NAMALWA (cell line): ENCODE data around the gene DNAAF9.
"Not testable (repeated sequence)": the region's sequence is repeated elsewhere in the genome, so short reads cannot be mapped to it uniquely, and the experiment has no call there.

Experiments used
- DNase-seq: peaks from one replicate; pipeline ENCODE4 v3.0.0-alpha.2; 2015; ENCODE audit warnings: low spot score

Gene DNAAF9

DNA sequence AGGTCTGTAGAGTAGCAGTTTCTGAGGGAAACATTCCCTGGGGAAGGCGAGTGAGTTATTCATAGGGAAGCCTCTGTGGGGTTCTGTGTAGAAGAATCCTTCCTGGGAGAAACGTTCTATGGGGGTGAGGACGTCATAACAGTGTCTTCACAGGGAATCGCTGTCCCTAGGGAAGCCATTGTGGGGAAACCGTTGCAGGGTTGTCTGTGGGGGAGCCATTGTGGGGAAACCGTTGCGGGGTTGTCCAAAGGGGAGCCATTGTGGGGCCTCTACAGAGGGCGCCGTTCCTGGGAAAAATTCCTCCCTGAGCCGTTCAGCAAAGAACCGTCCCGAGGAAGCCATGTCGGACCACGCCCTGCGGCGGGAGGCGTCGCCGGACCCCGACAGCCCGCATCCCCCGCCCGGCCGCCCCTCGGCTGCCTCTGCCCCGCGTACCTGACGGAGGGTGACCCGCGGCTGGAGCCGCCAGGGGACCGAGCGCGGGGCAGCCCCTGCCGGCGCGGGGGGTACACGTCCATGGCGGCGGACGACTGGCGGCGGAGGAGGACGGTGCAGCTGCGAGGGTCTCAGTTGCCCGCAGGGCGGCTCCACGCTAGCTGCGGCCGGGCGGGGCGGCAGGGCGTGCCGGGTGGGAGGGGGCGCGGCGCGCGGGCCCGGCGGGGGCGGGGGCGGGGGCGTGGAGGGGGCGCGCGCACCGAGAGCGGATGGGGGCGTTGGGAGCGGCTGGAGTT is at the start of gene DNAAF9:
DNAAF9 (minus strand) TSS at position 630 of the 731 bp plus-strand sequence; CDS start at position 518, 112 bp downstream.
- no peak for DNase-seq

DNA sequence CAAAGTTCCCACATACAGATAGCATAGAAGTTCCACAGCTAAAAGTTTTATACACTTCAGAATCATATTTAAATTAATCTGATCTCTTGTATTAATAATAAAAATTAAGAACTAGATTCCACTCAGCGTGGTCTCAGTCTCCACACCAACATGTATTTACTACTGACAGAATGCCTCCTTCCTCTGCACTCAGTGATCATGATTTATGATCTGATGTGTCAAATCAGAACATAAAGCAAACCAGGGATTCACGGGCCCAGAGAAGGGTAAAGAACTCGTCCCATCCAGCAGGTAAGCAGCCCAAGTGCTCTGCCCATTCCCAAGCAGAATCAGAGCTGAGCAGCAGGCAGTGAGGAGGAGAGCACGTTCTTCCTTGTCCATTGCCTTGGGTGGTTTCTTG is 49.2 kb upstream of the DNAAF9 start:
- DNase-seq, result no peak

DNA sequence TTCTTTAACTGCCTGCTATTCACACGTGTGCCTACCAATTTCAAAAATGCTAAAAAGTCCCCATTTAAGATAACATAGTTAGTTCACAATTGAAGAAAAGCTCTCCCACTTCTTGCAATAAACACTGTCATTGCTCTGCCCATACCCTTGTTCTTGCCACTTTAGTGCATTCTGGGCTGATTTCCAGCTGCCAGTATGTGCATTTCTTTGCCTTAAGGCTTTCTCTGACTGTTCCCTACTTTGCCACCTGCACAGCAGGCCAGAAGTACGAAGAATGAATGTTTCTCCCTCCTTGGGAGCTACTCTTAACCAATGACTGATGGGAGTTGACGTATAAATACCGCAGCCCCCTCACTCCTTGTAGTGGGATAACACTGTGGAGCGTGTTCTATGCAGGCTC is 47.4 kb upstream of the DNAAF9 start:
- no peak for DNase-seq

DNA sequence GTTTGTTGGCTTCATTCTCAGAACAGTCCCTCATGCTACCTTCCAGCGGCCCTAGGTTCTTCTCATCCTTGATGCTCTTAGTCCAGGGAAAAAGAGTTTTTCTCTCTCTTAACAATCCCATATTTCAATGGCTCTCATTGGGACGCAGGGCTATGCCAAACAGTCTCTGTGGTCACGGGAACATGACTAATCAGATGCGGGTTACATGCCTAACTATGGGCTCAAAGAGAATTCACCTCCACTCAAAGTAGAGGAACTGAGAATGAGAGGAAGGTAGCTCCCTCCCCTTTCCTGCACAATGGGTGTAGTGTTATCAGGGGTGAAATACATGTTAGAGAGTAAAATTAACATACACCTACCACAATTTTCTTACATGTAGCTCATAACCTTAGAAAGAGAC is 45.2 kb upstream of the DNAAF9 start:
- no peak for DNase-seq

DNA sequence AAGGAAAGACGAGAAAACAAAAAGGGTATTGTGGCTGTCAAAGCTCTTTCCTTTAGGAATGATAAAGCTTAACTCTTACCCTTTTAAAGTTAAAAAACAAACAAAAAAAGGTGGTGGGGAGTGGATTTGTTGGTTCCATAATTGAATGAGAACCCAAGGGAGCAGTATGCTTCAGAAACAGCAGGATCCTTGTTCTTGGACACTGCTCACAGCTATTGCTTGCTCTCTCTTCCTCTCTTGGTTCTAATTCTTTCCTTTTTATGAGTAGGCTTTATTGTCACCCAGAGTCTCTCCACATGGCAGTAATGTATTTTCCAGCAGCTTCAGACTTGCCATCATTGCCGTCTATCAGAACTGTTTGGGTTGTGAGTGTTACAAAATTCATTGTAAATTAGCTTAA is 44.7 kb upstream of the DNAAF9 start:
- DNase-seq, result no peak

DNA sequence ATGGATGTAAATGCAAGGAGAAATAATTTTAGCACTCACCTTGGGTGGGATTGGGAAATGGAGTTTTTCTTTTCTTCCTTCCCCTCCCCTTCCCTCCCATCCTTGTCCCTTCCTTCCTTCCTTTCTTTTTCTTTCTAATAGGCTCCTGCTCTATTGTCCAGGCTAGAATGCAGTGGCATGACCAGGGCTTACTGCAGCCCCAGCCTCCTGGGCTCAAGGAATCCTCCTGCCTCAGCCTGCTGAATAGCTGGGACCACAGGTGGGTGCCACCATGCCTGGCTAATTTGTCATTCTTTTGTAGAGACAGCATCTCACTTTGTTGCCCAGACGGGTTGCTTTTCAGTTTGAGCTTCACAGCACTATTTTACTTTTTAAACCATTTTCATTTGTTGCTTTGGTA is 41.9 kb upstream of the DNAAF9 start:
- DNase-seq, result no peak

DNA sequence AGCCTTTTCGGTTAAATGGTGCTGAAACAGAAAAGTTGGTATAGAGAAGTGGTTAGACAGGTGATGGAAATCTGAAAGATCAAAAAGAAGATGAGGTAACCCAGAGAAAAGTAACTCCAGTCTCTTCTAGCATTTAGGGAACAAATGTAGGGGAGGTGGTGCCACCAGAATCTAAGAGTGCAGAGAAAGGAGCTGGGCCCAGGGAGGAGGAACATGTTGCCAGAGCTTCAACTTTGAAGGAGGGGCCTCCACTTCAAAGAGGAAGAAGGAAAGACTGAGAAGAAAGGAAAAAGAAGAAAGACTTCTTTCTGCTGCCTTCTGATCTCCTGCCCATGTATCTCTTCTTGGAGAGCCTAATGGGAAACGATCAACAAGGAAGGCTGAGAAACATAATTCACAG is 39.9 kb upstream of the DNAAF9 start:
- DNase-seq, result no peak

DNA sequence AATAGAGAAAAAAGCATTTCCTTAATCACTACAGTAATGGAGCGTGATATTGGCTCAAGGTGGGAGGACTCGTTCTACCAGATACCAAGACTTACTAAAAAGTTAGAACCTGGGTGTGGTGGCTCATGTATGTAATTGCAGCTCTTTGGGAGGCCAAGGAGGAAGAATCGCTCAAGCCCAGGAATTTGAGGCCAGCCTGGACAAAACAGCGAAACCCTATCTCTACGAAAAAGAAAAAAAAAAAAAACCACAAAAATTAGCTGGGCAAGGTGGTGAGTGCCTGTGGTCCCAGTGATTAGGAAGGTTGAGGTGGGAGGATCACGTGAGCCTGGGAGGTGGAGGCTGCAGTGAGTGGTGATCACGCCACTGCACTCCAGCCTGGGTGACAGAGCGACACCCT is 39.3 kb upstream of the DNAAF9 start:
- no peak for DNase-seq

DNA sequence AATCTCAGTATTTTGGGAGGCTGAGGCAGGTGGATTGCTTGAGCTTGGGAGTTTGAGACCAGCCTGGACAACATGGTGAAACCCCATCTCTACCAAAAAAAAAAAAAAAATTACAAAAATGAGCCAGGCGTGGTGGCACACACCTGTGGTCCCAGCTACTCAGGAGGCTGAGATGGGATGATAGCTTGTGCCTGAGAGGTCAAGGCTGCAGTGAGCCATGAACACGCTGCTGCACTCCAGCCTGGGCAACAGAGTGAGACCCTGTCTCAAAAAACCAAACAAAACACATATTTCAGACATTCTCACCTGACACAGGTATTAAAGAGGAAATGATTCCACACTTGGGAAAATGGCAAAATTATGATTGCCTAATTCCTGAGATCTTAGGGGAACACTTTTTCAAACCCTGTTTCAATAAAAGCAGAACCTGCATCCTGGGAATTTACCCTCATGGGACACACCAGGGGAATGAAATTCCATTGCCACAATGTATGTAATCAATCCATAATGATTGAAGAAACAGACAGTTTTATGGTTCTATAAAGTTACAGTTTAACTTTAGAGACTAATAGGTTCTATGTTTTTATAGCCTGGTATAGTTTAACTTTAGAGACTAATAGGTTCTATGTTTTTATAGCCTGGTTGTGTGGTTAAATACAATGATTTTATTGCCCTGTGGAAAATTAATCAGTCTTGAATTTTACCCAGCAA is 29.6 kb upstream of the DNAAF9 start:
- DNase-seq, result no peak

DNA sequence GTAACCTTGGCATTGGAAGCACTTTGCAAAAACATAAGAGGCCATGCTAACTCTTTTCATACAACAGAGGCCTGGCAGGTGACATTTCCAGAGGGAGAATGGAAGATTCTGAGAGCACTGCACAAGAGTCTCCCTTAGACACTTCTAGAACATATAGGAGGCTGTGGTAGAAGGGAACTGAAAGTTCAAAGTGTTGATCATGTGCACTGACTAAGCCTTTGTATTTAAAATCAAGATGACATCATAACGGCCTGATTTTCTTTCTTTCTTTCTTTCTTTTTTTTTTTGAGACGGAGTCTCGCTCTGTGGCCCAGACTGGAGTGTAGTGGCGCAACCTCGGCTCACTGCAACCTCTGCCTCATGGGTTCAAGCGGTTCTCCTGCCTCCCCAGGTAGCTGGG is 26.8 kb upstream of the DNAAF9 start:
- DNase-seq, result no peak

DNA sequence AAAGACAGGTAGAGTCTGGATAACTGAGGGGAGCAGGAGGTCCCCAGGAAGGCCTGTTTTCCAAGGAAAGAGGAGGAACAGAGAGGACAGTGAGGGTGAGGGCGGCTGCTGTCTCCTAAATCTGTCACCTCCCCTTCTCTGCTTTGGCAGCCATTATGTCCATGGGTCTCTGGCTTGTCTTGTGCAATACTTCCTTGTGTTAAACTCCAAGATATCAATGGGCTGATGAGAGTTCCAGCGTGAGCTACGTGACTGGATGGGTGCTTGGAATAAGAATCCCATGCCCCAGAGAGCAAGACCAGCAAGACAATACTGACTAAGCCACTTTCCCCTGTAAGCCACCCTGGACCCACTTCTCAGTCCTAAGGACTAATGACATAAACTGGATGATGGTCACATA is 26.3 kb upstream of the DNAAF9 start:
- no peak for DNase-seq

DNA sequence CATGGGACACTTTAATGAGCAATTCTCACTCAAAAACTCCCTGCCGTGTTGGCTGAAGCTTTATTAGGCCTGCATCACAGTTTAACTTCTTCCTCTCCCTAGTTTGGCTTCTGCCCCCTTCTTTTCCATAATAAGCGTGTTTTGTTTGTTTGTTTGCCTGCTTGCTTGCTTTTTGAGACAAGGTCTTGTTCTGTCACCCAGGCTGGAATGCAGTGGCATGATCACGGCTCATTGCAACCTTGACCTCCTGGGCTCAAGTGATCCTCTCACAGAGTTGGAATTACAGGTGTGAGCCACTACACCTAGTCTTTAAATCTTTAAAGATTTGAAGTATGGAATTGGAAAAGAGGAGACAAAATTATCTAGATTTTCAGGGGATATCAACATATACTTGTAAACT is 25.4 kb upstream of the DNAAF9 start:
- no peak for DNase-seq

DNA sequence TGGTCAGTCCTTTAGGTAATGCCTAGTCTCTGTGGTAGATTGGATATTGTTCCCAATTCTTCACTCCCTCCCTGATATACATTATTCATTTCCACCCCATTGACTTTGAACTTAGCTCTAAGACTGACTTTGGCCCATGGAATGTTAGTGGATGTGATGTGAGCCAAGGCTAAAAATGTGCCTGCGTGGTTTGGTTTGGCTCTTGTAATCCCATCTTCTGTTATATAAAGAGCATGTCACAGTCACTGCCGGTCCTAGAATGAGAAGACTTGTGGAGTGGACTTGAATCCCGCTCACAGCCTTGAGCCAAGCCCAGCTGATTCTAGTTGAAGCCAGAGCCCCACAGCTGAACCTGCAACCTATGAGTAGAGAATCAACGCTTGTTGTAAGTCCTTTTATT is 23.6 kb upstream of the DNAAF9 start:
- no peak for DNase-seq

DNA sequence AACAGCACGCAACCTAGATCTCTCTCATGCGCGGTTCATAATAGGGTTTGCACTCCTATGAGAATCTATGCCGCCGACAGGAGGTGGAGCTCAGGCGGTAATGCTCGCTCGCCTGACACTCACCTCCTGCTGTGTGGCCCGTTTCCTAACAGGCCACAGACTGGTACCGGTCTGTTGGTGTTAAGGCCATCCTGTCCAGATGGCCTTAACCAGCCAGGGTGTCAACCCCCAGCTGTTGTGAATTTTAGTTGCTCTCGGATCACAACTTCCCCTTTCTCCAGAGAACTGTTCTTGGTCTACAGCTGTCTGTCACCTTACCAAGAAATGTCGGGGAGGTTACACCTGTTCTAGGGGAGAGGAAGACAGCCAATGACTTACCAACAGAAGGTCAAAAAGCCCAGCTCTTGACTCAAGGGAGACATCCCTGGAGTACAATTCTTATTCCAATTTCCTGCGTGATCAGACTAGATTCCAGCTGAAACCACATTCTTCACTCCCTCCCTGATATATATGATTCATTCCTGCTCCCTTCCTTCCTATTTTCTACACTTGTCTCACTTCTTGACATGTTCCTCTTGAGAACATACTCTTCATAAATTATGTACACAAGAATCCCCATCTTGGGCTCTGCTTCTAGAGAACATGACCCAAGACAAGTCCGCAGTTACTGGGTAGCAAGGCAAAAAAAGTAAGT is 23.1 kb upstream of the DNAAF9 start:
- peak; percentile 75 for DNase-seq

DNA sequence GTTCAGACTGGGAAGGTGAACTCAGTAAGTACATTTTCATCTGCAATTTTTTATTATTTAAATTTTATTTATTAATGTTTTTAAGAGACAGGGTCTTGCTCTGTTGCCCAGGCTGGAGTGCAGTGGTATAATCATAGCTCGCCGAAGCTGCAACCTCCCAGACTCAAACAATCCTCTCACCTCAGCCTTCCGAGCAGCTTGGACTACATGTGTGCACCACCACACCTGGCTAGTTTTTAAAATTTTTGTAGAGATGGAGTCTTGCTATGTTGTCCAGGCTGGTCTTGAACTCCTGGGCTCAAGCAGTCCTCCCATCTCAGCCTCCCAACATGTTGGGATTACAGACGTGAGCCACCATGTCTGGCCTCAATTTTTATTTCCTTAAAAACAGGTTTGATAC is 19.3 kb upstream of the DNAAF9 start:
- not testable (repeated sequence) for DNase-seq

DNA sequence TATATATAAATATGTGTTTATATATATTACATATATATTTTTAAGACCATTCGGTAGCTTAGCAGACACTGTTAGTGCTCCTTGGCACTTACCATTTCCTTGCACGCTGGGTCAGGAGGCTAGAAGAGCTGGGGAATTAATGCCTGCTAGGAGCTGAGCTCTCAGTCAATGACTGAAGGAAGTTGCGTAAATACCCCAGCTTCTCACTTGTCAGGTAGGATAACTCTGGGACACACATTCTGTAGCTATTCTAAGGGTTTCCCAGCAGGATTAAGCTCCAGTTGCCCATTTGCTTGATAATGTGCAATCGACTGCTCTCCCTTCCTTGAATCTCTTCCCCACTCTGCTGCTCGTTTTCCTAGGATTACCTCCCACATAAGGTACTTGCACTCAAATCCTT is 15.7 kb upstream of the DNAAF9 start:
- DNase-seq, result no peak

DNA sequence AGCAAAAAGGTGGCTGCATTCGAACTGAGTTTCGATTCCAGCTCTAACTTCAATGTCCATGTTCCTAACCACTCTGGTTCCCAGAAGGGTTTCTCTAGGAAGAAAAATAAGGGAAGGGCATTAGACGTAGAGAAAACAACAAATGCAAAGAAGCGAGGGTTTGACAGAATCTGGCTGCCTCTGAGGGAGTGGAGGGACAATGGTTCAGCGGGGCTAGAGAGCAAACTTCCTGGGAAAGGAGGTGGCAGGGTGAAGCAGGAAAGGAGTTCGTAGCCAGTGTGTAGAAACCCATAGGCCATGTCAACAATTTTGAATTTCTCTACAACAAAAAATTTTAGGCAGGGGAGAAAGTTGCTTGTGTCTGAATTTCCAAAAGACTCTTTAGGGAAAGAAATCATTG is 14.5 kb upstream of the DNAAF9 start:
- DNase-seq, result no peak

DNA sequence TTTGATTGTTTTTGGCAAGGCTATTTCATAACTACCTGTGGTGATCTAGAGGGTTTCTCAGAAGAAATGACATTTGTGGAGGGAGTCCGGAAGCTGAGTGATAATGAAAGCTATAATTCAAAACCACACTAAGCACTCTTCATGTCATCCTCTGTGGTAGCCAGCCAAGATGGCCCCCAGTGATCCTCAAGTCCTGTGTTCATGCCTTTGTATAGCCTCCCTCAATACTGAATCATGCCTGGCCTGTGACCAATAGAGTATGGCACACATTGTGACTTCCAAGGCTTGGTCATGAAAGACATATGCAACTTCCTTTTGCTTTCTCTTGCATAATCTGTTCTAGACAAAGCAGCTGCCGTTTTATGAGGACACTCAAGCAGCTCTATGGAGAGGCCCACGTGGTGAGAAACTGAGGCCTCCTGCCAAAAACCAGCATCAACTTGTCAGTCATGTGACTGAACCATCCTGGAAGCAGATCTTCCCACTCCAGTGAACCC is 12.8 kb upstream of the DNAAF9 start:
- no peak for DNase-seq

DNA sequence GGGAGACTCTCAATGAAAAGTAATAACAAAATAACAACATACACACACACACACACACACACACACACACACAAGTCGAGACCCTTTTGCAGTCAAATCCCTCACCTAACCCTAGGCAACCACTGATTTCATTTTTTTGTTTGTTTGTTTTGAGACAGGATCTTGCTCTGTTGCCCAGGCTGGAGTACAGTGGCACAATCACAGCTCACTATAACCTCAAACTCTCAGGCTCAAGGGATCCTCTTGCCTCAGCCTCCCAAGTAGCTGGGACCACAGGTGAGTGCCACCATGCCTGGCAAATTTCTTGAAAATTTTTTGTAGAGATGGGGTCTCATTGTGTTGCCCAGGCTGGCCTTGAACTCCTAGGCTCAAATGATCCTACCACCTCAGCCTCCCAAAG is 10.7 kb upstream of the DNAAF9 start:
- not testable (repeated sequence) for DNase-seq

DNA sequence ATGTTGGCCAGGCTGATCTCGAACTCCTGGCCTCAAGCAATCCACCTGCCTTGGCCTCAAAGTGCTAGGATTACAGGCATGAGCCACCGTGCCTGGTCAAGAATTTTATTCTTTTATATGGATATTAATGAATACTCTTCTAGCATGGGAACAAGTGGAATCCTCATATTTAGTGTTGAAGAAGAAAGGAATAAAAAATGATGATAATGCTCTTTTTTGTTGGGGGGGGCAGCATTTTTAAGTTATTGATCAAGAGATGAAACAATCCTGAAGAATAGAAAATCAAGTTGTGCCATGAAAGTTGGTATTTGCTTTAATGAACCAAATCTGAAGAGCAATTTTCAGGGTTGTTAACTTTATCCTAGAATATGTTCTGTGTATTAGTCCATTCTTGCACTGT is 6.7 kb upstream of the DNAAF9 start:
- no peak for DNase-seq

DNA sequence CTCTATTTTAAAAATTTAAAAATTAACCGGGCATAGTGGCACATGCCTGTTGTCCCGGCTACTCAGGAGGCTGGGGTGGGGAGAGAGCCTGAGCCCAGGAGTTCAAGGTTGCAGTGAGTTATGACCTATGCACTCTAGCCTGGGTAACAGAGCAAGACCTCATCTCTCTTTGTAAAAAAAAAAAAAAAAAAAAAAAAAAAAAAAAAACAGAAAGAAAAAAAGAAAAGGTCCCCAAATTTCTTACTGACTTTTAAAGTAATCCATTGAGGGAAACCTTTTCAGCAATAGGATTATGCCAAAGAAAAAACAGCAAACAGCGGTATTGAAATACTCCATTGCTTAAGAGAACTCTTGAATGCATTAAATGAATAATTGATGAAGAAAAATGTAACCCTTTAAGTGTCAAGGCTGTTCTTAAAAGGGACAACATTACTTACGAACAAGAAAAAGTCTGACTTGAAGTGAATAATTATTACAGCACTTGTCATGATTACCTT is 6.0 kb upstream of the DNAAF9 start:
- no peak for DNase-seq

DNA sequence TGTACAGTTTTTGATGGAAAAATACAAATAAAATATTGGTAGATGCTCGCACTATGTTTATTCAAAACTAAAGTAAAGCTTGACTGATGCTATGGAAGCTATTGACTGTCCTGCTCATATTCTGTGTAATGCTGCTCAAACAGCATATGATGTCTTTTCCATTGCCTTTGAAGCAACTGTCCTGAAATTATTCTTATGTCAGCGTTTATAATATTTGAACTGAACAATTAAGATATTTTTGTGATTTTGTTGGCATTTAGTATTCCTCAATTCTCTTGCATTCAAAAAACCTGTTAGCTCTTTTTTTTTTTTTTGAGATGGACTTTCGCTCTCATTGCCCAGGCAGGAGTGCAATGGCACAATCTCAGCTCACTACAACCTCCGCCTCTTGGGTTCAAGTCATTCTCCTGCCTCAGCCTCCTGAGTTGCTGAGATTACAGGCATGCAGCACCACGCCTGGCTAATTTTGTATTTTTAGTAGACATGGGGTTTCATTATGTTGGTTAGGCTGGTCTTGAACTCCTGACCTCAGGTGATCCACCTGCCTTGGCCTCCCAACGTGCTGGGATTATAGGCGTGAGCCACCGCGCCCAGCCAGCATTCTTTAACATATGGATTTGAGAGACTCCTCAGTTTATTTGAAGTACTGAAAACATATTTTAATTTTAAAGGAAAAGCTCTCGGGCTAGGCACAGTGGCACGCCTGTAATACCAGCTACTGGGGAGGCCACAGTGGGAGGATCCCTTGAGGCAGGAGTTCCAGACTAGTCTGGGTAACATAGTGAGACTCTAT is 5.3 kb upstream of the DNAAF9 start:
- no peak for DNase-seq
